Esophagus (tissue), 2 donors: Measurements from ENCODE around the gene HS3ST5. TPM values are rescaled to one million over a fixed set of nuclear protein-coding genes. Genes with fewer than 3 reads are reported as not detected.

Experiments used
- H3K27ac ChIP-seq, 2 donors: one replicate each; pipeline ENCODE4 v1.5.1; 2013; ENCODE audit warnings: low read depth in 2 of 2, mild to moderate bottlenecking in 2 of 2, inconsistent platforms in 1 of 2, low read length in 1 of 2, moderate library complexity in 1 of 2
- H3K27me3 ChIP-seq, 2 donors: one replicate each; pipeline ENCODE4 v1.6.1; 2013; ENCODE audit warnings: low read length in 2 of 2, control low read depth in 1 of 2, mild to moderate bottlenecking in 1 of 2; ENCODE audit not compliant: insufficient read depth in 2 of 2, control insufficient read depth in 1 of 2
- H3K36me3 ChIP-seq, 2 donors: one replicate each; pipeline ENCODE4 v1.6.1; 2013; ENCODE audit warnings: low read length in 1 of 2; ENCODE audit not compliant: control insufficient read depth in 2 of 2, insufficient read depth in 2 of 2
- H3K4me1 ChIP-seq, 2 donors: one replicate each; pipeline ENCODE4 v1.6.1; 2013; ENCODE audit warnings: low read length in 1 of 2; ENCODE audit not compliant: control insufficient read depth in 2 of 2, insufficient read depth in 2 of 2
- H3K4me3 ChIP-seq, 2 donors: one replicate each; pipeline ENCODE4 v1.5.1; 2013; ENCODE audit warnings: low read length in 2 of 2, mild to moderate bottlenecking in 2 of 2, low read depth in 1 of 2, moderate library complexity in 1 of 2
- H3K9me3 ChIP-seq, 2 donors: one replicate each; pipeline ENCODE4 v1.6.1; 2013; ENCODE audit warnings: mild to moderate bottlenecking in 2 of 2, low read depth in 1 of 2, low read length in 1 of 2, moderate library complexity in 1 of 2; ENCODE audit not compliant: control insufficient read depth in 2 of 2, insufficient read depth in 1 of 2
- WGBS, 2 donors: extraction: QIAGEN DNeasy Blood & Tissue Kit; methylation state at CpG; one replicate each; pipeline ENCODE4 v1.1.7; 2013; 5-methylcytosine and 5-hydroxymethylcytosine counted together
- polyA plus RNA-seq, 2 donors: library from polyadenylated mRNA; stranded (reverse); fragments of 200-250 nt; gene quantifications; one replicate each; pipeline ENCODE4 v1.2.3, GENCODE V29; 2013
- donor health status: healthy with polysubstance abuse.
- donor health status: Bipolar disorder and iron deficiency.

HS3ST5 gene
- polyA plus RNA-seq, 2 donors, result not detected

DNA sequence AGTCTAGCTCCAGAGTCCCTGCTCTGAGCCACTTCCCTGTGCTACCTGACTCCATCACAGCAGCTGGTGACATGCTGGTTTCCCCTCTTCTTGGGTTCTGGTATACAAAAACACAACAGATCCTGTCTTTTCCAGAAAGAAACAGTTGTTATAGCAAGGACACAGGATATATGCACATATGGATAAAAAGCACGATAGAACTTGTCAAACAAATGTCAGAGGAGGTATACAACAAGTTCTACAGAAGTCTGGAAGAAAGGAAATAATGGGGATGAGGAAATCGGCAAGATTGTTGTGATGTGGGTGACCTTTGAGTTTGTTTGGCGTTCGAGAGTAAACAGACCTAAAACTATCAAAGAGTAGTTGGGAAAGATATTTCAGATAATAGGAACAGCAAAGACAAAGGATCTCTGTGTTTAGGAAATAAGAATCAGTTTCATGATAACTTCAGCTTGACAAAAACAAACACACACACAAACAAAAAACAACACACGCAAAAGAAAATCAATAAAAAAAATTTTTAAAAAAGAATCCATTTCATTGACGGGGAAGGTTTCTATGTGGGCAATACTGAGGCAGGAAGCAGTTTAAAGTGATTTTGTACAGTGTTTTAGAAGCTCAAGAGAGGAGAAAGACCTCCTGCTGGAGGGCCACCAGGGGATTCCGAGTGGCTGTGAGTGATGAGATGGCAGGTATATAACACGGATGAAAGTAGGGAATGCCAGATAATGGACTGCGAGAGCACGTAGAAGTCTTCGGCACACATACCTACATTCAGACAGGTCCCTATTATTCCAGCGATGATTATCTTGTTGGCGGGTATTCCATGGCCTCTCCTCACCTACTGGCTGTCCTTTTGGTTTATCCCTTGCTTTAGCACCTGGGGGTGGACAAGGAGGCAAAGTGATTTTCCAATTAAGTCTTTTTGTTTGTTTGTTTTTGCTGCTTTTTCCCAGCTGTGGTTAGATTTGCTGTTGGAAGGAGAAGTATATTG is 174.9 kb downstream of the HS3ST5 start:
- H3K4me3 ChIP-seq, result no peak overlapping the region
- no peaks in the 10 kb centered on the region for H3K4me1 ChIP-seq
- no peaks in the 10 kb centered on the region for H3K9me3 ChIP-seq
- no peak overlapping the region for H3K27ac ChIP-seq
- WGBS, 2 donors, result 64 to 71% methylated on average over 13 of the region's 13 CpGs
- no peaks in the 10 kb centered on the region for H3K27me3 ChIP-seq
- no peaks in the 10 kb centered on the region for H3K36me3 ChIP-seq

DNA sequence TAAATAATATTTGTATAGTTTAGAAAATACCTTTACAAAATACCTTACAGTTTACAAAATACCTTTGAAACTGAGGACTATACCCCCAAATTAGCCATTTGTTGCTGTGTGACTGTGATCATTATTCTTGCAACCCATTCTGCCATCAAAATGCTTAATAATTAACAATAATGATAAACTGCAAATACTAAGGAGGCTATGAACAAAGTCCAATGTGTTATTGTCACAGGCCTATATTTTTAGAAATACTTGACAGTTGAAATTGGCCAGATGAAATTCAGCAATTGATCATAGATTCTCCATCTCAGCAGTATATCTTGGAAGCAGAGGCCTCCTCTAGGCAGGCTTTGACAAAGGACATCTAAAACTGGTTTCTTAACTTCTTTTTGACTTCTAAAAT is 178.6 kb downstream of the HS3ST5 start:
- Histone ChIP-seq H3K27ac (no peak overlapping the region), H3K27me3 (no peaks in the 10 kb centered on the region), H3K4me3 (no peak overlapping the region)

DNA sequence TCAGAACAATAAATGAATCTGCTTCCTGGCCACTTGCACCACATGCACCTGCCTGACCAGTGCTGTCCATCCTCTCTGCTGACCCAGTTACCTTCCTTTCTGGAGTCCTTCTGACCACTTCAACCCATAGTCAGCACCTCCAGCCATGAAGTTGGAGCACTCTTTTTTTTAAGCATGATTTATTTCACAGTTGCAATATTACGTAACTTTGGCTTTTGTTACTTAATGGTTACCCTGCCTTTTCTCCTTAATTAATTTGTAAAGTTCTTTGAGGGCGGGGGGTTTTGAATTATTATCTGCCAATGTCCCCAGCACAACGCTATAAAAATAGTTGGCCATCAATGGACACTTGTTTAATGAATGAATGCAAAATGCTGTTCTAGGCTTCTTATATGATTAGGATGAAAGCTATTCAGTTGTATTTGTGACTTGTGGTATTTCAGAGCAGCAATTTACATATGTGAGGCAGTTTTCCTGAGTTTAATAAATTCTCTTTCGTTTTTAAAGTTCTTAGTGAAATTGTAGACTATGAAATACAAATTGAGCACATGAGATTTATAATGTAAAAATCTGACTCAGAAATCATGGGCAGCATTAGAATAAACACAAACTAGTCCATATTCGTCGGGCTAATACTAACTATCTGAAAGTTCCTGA is 180.0 kb downstream of the HS3ST5 start:
- no peaks in the 10 kb centered on the region for H3K27me3 ChIP-seq
- H3K27ac ChIP-seq, result no peak overlapping the region
- no peaks in the 10 kb centered on the region for H3K4me1 ChIP-seq
- 75 to 80% methylated on average over 6 of the region's 6 CpGs for WGBS, 2 donors
- no peaks in the 10 kb centered on the region for H3K9me3 ChIP-seq
- H3K4me3 ChIP-seq, result no peak overlapping the region
- no peaks in the 10 kb centered on the region for H3K36me3 ChIP-seq

More for the DNA sequence above, 178.6 kb downstream of the HS3ST5 start:
- no peaks in the 10 kb centered on the region for H3K4me1 ChIP-seq
- no peaks in the 10 kb centered on the region for H3K36me3 ChIP-seq
- H3K9me3 ChIP-seq, result no peaks in the 10 kb centered on the region

DNA sequence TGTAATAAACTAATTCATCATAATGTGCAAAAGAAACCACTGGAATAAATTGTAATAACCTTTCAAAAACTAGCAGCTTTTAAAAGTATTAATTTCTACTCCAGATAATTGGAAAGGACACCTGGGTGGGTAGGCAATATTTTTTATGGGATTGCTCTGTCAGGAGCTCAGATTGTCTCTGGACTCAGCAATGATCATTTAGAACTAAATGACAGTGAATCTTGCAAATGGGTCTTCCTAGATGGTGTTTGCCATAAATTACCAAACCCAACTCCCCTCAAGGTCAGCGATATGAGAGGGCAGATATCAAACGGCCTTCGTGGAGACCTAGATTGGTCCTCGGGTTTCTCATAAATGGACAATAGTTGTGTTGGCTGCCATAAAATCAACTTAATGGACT is 181.9 kb downstream of the HS3ST5 start:
- WGBS, 2 donors, result 88 to 93% methylated on average over 4 of the region's 4 CpGs
- Histone ChIP-seq H3K4me3 (no peak overlapping the region), H3K27ac (no peak overlapping the region)

DNA sequence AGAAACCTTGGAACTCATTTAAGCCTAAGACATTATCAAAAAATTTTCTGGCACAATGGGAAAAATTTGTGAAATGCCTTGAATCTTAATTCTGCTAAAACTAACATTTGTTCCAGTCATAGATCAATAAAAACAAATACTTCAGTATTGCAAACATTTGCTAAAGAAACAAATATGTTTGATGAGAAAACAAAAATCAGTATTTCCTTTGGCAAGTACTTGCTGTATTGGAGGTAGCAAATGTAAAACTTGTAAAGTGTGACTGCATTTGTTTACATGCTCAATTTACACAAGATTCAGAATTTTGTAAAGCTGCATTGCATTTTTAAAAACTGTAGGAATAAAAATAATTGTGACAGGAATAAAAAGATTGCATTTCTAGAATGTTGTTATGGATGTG is 183.1 kb downstream of the HS3ST5 start:
- H3K9me3 ChIP-seq, result no peaks in the 10 kb centered on the region

More for the DNA sequence above, 181.9 kb downstream of the HS3ST5 start:
- no peaks in the 10 kb centered on the region for H3K9me3 ChIP-seq
- no peaks in the 10 kb centered on the region for H3K27me3 ChIP-seq
- no peaks in the 10 kb centered on the region for H3K4me1 ChIP-seq
- H3K36me3 ChIP-seq, result no peaks in the 10 kb centered on the region

DNA sequence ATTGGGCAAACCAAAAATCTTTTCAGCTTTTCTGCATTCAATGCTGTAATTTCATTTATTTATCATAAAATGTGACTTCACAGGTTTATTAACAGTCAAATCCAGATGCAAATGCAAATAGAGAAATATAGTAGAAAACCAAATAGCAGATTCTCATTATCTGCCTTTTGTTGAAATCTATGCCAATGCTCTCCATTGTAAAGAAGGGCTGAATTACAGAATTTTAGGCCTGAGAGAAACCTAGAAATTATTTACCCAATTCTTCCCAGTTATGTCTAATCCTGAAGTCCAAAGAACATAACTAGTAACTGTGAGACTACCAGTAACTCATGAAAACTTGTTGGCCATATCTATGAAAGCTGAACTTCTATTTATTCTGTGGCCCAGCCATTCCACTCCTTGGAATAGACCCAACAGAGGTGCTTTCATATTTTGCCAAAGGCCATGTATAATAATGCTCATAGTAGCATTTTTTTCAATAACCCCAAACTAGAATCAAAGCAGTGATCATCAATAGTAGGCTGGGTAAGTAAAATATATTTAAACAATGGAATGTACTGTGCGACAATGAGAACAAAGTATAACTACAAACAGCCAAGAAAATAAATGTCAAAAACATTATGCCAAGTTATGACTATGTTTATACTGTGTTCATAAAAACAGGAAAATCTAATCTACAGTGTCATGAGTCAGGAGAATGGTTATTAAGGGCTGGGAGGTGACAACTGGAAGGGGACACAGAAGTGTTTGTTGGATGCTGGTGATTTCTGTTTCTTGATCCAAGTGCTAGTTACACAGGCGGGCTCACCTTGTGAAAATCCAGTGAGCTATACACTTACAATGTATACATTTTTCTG is 183.8 kb downstream of the HS3ST5 start:
- Histone ChIP-seq H3K4me1 (no peaks in the 10 kb centered on the region), H3K9me3 (no peaks in the 10 kb centered on the region), H3K27ac (no peak overlapping the region), H3K4me3 (no peak overlapping the region), H3K27me3 (no peaks in the 10 kb centered on the region), H3K36me3 (no peaks in the 10 kb centered on the region)
- WGBS, 2 donors, result 63 to 64% methylated on average over 2 of the region's 2 CpGs

More for the DNA sequence above, 183.1 kb downstream of the HS3ST5 start:
- no peak overlapping the region for H3K27ac ChIP-seq
- no peak overlapping the region for H3K4me3 ChIP-seq
- H3K4me1 ChIP-seq, result no peaks in the 10 kb centered on the region
- no peaks in the 10 kb centered on the region for H3K27me3 ChIP-seq
- H3K36me3 ChIP-seq, result no peaks in the 10 kb centered on the region

DNA sequence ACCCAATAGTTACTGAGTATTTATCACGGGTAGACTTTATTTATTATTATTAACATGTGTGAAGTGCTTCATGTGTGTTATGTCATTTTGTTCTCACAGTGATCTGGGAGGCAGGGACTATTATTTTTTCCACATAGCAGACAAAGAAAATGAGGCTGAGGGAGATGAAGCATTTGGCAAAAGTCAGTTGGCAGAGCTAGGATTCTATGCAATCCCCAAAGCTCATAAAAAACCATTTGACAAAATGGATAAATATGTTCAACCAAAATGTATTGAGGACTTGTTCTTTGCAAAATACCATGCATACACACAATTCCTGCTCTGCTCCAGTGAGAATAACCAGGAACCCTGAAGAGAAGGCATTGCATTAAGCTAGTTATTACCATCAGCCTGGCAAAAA is 184.4 kb downstream of the HS3ST5 start:
- H3K4me3 ChIP-seq, result no peak overlapping the region
- H3K9me3 ChIP-seq, result no peaks in the 10 kb centered on the region
- H3K27me3 ChIP-seq, result no peaks in the 10 kb centered on the region
- H3K4me1 ChIP-seq, result no peaks in the 10 kb centered on the region
- H3K36me3 ChIP-seq, result no peaks in the 10 kb centered on the region
- no peak overlapping the region for H3K27ac ChIP-seq
- WGBS, 2 donors, result 71 to 74% methylated on average over 1 of the region's 1 CpG

DNA sequence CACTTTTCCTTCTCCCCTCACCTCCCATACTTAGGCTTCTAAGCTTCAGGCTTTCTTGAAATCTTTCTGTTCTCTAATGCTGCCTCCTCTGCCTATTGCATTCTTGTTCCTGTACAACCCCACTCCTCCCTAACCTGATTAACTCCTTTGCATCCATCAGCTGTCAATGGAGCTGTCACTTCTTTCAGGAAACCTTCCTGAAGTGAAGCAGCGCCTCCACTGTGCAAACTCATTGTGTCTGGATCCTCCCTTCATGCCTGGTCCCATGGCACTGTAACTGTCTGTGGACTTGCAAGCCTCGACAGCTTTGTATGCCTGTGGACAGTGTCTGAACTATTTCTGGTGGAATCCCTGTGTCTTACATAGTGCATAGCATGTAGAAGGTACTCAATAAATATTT is 185.0 kb downstream of the HS3ST5 start:
- WGBS, 2 donors, result 64 to 72% methylated on average over 2 of the region's 2 CpGs

DNA sequence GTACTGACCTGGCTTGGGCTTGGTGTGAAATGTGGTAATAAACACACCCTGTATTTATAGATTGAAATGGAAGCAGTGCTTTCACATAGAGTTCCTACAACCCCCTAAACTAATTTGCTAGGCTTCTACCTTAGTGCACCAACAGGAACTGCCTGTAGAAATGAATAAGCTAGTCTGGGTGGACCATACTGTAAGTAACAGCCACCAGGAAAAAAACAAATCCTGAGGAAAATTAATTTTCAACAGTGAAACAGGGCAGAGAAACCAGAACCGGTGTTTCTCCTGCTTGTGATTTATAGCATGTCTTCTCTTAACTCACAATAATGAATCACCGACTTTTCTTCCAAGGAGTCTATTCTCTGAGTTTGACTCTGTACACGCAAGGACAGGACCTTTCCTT is 187.1 kb downstream of the HS3ST5 start:
- Histone ChIP-seq H3K36me3 (no peaks in the 10 kb centered on the region), H3K27me3 (no peaks in the 10 kb centered on the region), H3K4me3 (no peak overlapping the region), H3K9me3 (no peaks in the 10 kb centered on the region), H3K27ac (no peak overlapping the region), H3K4me1 (no peaks in the 10 kb centered on the region)
- 47 to 67% methylated on average over 3 of the region's 3 CpGs for WGBS, 2 donors

More for the DNA sequence above, 185.0 kb downstream of the HS3ST5 start:
- no peaks in the 10 kb centered on the region for H3K36me3 ChIP-seq
- no peaks in the 10 kb centered on the region for H3K9me3 ChIP-seq
- no peaks in the 10 kb centered on the region for H3K27me3 ChIP-seq
- no peak overlapping the region for H3K27ac ChIP-seq
- H3K4me1 ChIP-seq, result no peaks in the 10 kb centered on the region
- no peak overlapping the region for H3K4me3 ChIP-seq
